Upper lobe of right lung (tissue), 1 donor: Measurements from ENCODE around the gene STRIP1. TPM values are rescaled to one million over a fixed set of nuclear protein-coding genes. Genes with fewer than 3 reads are reported as not detected.

Source experiments
- ATAC-seq: fragments of 200-7000 bp; cut with Tn5 transposase; one replicate; pipeline ENCODE4 v1.9.1; 2020; ENCODE audit warnings: mild to moderate bottlenecking, moderate library complexity
- DNase-seq: peaks from one replicate; pipeline ENCODE4 v3.0.0-alpha.2; 2020
- H3K27ac ChIP-seq: fragments of 200-600 bp; one replicate; pipeline ENCODE4 v1.8.0; 2022
- H3K27me3 ChIP-seq: fragments of 200-600 bp; one replicate; pipeline ENCODE4 v1.8.0; 2022; ENCODE audit warnings: mild to moderate bottlenecking
- H3K36me3 ChIP-seq: fragments of 200-600 bp; one replicate; pipeline ENCODE4 v1.8.0; 2022
- H3K4me1 ChIP-seq: fragments of 200-600 bp; one replicate; pipeline ENCODE4 v1.8.0; 2022
- H3K4me3 ChIP-seq: fragments of 200-600 bp; one replicate; pipeline ENCODE4 v1.8.0; 2022; ENCODE audit warnings: mild to moderate bottlenecking
- H3K9me3 ChIP-seq: fragments of 200-600 bp; one replicate; pipeline ENCODE4 v1.8.0; 2022
- intact Hi-C: fragments of 100-400 bp; cut with DNase I; formaldehyde crosslinking; loops from one replicate; pipeline ENCODE4 v1.11.0; 2022
- total RNA-seq: library from RNA; stranded (reverse); fragmentation: NEBNext Ultra II Directional; extraction: Animal tissue kit (Norgen Biotek cat#: 25700); gene quantifications from one replicate; pipeline ENCODE4 v1.2.1, GENCODE V29; 2021
- TF ChIP-seq, protein P1 (sequence below): fragments of 200-600 bp; IDR thresholded peaks from one replicate; pipeline ENCODE4 v1.8.0; 2022; ENCODE audit warnings: antibody characterized with exemption
- donor health status: DM: no; HTN: yes; CAD: no; lungs with severe emphysema.

Gene STRIP1
- total RNA-seq, 1 donor from 2014 or later, result 35.6 TPM

GRCh38 chr1:110047463-110047862 lies 13.0 kb downstream of the STRIP1 start:
- no peak overlapping the region for H3K4me3 ChIP-seq
- no peak for ATAC-seq
- TF ChIP-seq, protein P1, sequence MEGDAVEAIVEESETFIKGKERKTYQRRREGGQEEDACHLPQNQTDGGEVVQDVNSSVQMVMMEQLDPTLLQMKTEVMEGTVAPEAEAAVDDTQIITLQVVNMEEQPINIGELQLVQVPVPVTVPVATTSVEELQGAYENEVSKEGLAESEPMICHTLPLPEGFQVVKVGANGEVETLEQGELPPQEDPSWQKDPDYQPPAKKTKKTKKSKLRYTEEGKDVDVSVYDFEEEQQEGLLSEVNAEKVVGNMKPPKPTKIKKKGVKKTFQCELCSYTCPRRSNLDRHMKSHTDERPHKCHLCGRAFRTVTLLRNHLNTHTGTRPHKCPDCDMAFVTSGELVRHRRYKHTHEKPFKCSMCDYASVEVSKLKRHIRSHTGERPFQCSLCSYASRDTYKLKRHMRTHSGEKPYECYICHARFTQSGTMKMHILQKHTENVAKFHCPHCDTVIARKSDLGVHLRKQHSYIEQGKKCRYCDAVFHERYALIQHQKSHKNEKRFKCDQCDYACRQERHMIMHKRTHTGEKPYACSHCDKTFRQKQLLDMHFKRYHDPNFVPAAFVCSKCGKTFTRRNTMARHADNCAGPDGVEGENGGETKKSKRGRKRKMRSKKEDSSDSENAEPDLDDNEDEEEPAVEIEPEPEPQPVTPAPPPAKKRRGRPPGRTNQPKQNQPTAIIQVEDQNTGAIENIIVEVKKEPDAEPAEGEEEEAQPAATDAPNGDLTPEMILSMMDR, result no peak
- H3K9me3 ChIP-seq, result no peaks in the 10 kb centered on the region
- no peaks in the 10 kb centered on the region for H3K27me3 ChIP-seq
- H3K27ac ChIP-seq, result no peak overlapping the region
- intact Hi-C loops, result no loop called here
- peaks cover 8% of the 10 kb centered on the region for H3K4me1 ChIP-seq
- peaks cover 100% of the 10 kb centered on the region for H3K36me3 ChIP-seq
- DNase-seq, result no peak

GRCh38 chr1:110048240-110048639 lies 13.8 kb downstream of the STRIP1 start:
- H3K4me1 ChIP-seq, result peaks cover 8% of the 10 kb centered on the region
- intact Hi-C loops, result no loop called here
- H3K9me3 ChIP-seq, result no peaks in the 10 kb centered on the region
- peaks cover 100% of the 10 kb centered on the region for H3K36me3 ChIP-seq
- no peak overlapping the region for H3K4me3 ChIP-seq
- no peak for ATAC-seq
- DNase-seq, result no peak
- TF ChIP-seq, protein P1, result no peak
- no peaks in the 10 kb centered on the region for H3K27me3 ChIP-seq
- no peak overlapping the region for H3K27ac ChIP-seq

- Histone ChIP-seq H3K27ac (no peak overlapping the region), H3K4me1 (peaks cover 8% of the 10 kb centered on the region), H3K27me3 (no peaks in the 10 kb centered on the region), H3K36me3 (peaks cover 100% of the 10 kb centered on the region), H3K9me3 (no peaks in the 10 kb centered on the region), H3K4me3 (no peak overlapping the region)
- intact Hi-C loops, result no loop called here
- DNase-seq (no peak), ATAC-seq (peak; percentile 64)
- TF ChIP-seq, protein P1, result no peak
Observed at GRCh38 chr1:110048923-110049601, 14.6 kb downstream of the STRIP1 start.

- H3K4me3 ChIP-seq, result no peak overlapping the region
- no peaks in the 10 kb centered on the region for H3K27me3 ChIP-seq
- ATAC-seq (no peak), DNase-seq (no peak)
- no peaks in the 10 kb centered on the region for H3K9me3 ChIP-seq
- H3K36me3 ChIP-seq, result peaks cover 100% of the 10 kb centered on the region
- peak overlapping the region; percentile 44 for H3K27ac ChIP-seq
- intact Hi-C loops, result loop anchor here (10.0 kb wide), 1 partner anchor 55 kb away; no protein-coding TSS in a partner anchor
- TF ChIP-seq, protein P1, result no peak
- peaks cover 8% of the 10 kb centered on the region for H3K4me1 ChIP-seq
Observed at GRCh38 chr1:110049801-110050601, 15.6 kb downstream of the STRIP1 start.

DNA sequence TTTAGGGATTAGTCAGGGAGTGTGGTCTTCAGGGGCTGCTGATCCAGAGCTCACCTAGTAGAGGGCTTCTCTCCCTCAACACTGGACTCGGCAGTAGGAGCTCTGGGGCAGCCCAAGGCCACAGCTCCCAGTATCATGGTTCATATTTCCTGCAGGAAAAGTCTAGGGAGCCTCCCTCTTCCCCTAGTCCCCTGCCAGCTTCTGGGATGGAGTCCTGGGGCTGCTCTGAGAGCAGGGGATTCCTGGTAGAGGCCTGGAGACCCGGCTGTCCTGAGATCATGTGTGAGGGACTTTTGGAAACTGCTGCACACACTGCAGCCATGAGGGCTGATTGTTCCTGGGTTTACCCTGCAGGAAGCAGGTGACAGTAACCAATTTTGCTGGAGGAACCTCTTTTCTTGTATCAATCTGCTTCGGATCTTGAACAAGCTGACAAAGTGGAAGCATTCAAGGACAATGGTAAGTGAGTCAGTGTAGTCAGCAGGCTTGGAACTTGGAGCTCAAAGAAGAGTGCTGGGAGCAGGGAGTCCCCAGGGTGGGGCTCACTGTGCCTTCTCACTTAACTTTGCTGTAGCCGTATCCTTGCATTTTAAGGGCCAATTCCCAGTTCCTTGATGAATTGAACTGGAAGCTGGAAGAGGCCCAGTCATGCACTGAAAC lies 16.3 kb downstream of the STRIP1 start:
- Histone ChIP-seq H3K27ac (peak overlapping the region; percentile 44), H3K4me3 (no peak overlapping the region), H3K36me3 (peaks cover 100% of the 10 kb centered on the region), H3K27me3 (no peaks in the 10 kb centered on the region), H3K4me1 (peaks cover 8% of the 10 kb centered on the region), H3K9me3 (no peaks in the 10 kb centered on the region)
- intact Hi-C loops, result loop anchor here (10.0 kb wide), 1 partner anchor 54 kb away; no protein-coding TSS in a partner anchor
- ATAC-seq, result no peak
- TF ChIP-seq, protein P1, result no peak
- no peak for DNase-seq
